ENCODE results near the gene NR2C2AP. TPM values are rescaled to one million over a fixed set of nuclear protein-coding genes. Genes with fewer than 3 reads are reported as not detected.

The NR2C2AP gene

GRCh38 chr19:19157808-19158207 is 45.4 kb downstream of the NR2C2AP start:
- no peak overlapping the region for H3K4me3 ChIP-seq (ENCODE audit: low read length)
- H3K36me3 ChIP-seq (ENCODE audit: insufficient read depth, low read length) = peaks cover 3% of the 10 kb centered on the region
- H3K9me3 ChIP-seq (replicated peaks; ENCODE audit: low read length) = no peaks in the 10 kb centered on the region
- no peaks in the 10 kb centered on the region for H3K4me1 ChIP-seq (ENCODE audit: control insufficient read depth, insufficient read depth, low read length)
- no peak overlapping the region for H3K4me2 ChIP-seq (ENCODE audit: low read length)
- H3K27me3 ChIP-seq (ENCODE audit: control insufficient read depth, insufficient read depth, low read length) = no peaks in the 10 kb centered on the region
- no peak overlapping the region for H3K9ac ChIP-seq (ENCODE audit: low read depth, low read length)

- H3K4me1 ChIP-seq (ENCODE audit: control insufficient read depth, insufficient read depth, low read length) = no peaks in the 10 kb centered on the region
- no peak overlapping the region for H3K4me3 ChIP-seq (ENCODE audit: low read length)
- no peak overlapping the region for H3K4me2 ChIP-seq (ENCODE audit: low read length)
- H3K36me3 ChIP-seq (ENCODE audit: insufficient read depth, low read length) = peaks cover 3% of the 10 kb centered on the region
- no peak overlapping the region for H3K9ac ChIP-seq (ENCODE audit: low read depth, low read length)
- H3K27me3 ChIP-seq (ENCODE audit: control insufficient read depth, insufficient read depth, low read length) = no peaks in the 10 kb centered on the region
- H3K9me3 ChIP-seq (replicated peaks; ENCODE audit: low read length) = no peaks in the 10 kb centered on the region
Observed at GRCh38 chr19:19155495-19156219, 47.6 kb downstream of the NR2C2AP start.

- no peaks in the 10 kb centered on the region for H3K4me1 ChIP-seq (ENCODE audit: control insufficient read depth, insufficient read depth, low read length)
- H3K27me3 ChIP-seq (ENCODE audit: control insufficient read depth, insufficient read depth, low read length) = no peaks in the 10 kb centered on the region
- H3K9me3 ChIP-seq (replicated peaks; ENCODE audit: low read length) = no peaks in the 10 kb centered on the region
- no peak overlapping the region for H3K9ac ChIP-seq (ENCODE audit: low read depth, low read length)
- H3K36me3 ChIP-seq (ENCODE audit: insufficient read depth, low read length) = peaks cover 3% of the 10 kb centered on the region
- H3K4me3 ChIP-seq (ENCODE audit: low read length) = no peak overlapping the region
- H3K4me2 ChIP-seq (ENCODE audit: low read length) = no peak overlapping the region
Observed at GRCh38 chr19:19154768-19155494, 48.3 kb downstream of the NR2C2AP start.

- Histone ChIP-seq H3K36me3 (ENCODE audit: insufficient read depth, low read length) (peaks cover 3% of the 10 kb centered on the region), H3K27me3 (ENCODE audit: control insufficient read depth, insufficient read depth, low read length) (no peaks in the 10 kb centered on the region), H3K9me3 (replicated peaks; ENCODE audit: low read length) (no peaks in the 10 kb centered on the region), H3K4me1 (ENCODE audit: control insufficient read depth, insufficient read depth, low read length) (no peaks in the 10 kb centered on the region), H3K9ac (ENCODE audit: low read depth, low read length) (no peak overlapping the region), H3K4me2 (ENCODE audit: low read length) (no peak overlapping the region), H3K4me3 (ENCODE audit: low read length) (no peak overlapping the region)
Observed at GRCh38 chr19:19152668-19153384, 50.4 kb downstream of the NR2C2AP start.

- H3K9me3 ChIP-seq (replicated peaks; ENCODE audit: low read length) = no peaks in the 10 kb centered on the region
- no peaks in the 10 kb centered on the region for H3K36me3 ChIP-seq (ENCODE audit: insufficient read depth, low read length)
- no peak overlapping the region for H3K4me2 ChIP-seq (ENCODE audit: low read length)
- no peaks in the 10 kb centered on the region for H3K27me3 ChIP-seq (ENCODE audit: control insufficient read depth, insufficient read depth, low read length)
- H3K4me1 ChIP-seq (ENCODE audit: control insufficient read depth, insufficient read depth, low read length) = no peaks in the 10 kb centered on the region
- no peak overlapping the region for H3K4me3 ChIP-seq (ENCODE audit: low read length)
- no peak overlapping the region for H3K9ac ChIP-seq (ENCODE audit: low read depth, low read length)
Observed at GRCh38 chr19:19151418-19151817, 51.8 kb downstream of the NR2C2AP start.

Small RNA genes within 50 kb of the gene (small RNA-seq; reads per million reads assigned to genes)
- gene RNU6-1028P = not detected

Measured in skeletal muscle satellite cell (primary cell).